ENCODE results near the gene FRY.

Gene FRY

DNA sequence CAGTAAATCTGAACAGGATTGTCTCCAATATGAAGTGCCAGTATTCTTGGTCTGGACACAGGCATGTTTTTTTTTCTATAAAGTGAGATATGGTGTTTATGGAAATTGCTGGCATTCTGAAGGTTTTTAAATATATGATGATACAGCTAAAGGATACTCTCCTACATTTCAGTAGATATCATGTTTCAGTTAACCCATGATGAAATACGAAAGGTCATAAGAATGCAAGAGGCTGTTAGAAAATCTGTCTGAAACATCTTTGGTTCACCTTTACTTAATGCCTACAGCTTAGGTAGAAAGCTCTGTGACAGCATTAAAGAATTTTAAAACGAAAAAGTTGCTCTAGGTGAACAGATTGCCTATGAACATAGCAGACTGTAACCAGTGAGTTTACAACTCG, 9.1 kb downstream of the FRY start:
- CTCF ChIA-PET = no interaction called here
- H3K27ac ChIP-seq = no peak overlapping the region
- TF ChIP-seq, protein P1, sequence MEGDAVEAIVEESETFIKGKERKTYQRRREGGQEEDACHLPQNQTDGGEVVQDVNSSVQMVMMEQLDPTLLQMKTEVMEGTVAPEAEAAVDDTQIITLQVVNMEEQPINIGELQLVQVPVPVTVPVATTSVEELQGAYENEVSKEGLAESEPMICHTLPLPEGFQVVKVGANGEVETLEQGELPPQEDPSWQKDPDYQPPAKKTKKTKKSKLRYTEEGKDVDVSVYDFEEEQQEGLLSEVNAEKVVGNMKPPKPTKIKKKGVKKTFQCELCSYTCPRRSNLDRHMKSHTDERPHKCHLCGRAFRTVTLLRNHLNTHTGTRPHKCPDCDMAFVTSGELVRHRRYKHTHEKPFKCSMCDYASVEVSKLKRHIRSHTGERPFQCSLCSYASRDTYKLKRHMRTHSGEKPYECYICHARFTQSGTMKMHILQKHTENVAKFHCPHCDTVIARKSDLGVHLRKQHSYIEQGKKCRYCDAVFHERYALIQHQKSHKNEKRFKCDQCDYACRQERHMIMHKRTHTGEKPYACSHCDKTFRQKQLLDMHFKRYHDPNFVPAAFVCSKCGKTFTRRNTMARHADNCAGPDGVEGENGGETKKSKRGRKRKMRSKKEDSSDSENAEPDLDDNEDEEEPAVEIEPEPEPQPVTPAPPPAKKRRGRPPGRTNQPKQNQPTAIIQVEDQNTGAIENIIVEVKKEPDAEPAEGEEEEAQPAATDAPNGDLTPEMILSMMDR (conservative IDR thresholded peaks at IDR 0.05; ENCODE audit: low read depth) = no peak
- no peak for DNase-seq (ENCODE audit: low spot score)
- POLR2A ChIA-PET (ENCODE audit: low non-redundant PET) = no interaction called here

DNA sequence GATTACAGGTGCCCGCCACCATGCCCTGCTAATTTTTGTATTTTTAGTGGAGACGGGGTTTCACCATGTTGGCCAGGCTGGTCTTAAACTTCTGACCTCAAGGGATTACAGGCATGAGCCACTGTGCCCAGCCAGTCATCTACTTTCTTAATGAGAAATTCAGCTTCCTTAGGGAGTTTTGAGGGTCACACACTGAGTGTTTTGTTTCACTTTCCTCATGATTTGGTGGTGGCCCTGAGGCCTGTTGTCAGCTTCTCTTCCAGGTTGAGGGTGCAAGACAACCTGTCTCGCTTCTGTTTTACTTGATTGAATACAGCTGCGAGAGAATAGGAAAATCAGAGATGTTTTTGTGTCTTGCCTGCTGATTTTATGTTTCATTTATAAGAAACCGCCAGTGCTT, 9.9 kb downstream of the FRY start:
- DNase-seq (ENCODE audit: low spot score) = no peak
- TF ChIP-seq, protein P1 (conservative IDR thresholded peaks at IDR 0.05; ENCODE audit: low read depth) = no peak
- CTCF ChIA-PET = no interaction called here
- no peak overlapping the region for H3K27ac ChIP-seq
- POLR2A ChIA-PET (ENCODE audit: low non-redundant PET) = no interaction called here

DNA sequence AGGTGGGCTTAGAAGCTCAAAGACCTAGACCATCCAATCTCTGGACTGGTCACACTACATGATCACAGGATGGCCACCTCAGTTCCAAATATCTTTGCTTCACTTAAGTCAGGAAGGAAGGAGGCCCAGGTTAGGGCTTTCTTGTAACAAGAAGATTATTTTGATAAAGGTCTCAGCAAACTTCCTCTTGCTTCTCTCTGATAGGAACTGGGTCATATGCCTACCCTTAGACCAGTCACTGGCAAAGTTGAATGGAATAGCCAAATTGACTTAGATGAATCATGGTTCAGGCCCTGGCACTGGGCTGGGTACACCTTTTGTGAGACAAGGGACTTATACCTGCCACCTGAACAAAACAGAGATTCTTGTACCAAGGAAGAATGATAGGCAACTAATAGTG, 11.0 kb downstream of the FRY start:
- no peak for DNase-seq (ENCODE audit: low spot score)
- CTCF ChIA-PET = no interaction called here
- no peak overlapping the region for H3K27ac ChIP-seq
- TF ChIP-seq, protein P1 (conservative IDR thresholded peaks at IDR 0.05; ENCODE audit: low read depth) = no peak
- POLR2A ChIA-PET (ENCODE audit: low non-redundant PET) = no interaction called here

DNA sequence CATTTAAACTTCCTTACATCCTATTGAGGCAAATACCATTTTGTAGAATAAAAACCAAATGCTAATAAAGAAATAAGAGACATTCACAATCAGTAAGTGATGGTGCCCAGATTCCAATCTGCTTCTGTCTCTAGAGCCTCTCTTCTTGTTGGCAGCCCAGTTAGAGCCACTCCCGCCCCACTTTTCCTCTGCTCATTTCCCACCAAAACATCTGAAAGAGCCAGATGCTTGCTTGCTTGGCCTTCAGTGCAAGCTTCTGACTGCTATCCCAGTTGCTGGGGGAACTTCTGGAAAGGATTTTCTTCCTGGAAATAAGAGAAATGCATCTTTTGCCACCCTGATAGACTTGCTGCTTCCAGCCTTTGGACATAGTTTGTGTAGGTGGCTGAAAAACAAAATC, 12.9 kb downstream of the FRY start:
- TF ChIP-seq, protein P1 (conservative IDR thresholded peaks at IDR 0.05; ENCODE audit: low read depth) = no peak
- DNase-seq (ENCODE audit: low spot score) = no peak
- POLR2A ChIA-PET (ENCODE audit: low non-redundant PET) = no interaction called here
- CTCF ChIA-PET = no interaction called here
- H3K27ac ChIP-seq = no peak overlapping the region

DNA sequence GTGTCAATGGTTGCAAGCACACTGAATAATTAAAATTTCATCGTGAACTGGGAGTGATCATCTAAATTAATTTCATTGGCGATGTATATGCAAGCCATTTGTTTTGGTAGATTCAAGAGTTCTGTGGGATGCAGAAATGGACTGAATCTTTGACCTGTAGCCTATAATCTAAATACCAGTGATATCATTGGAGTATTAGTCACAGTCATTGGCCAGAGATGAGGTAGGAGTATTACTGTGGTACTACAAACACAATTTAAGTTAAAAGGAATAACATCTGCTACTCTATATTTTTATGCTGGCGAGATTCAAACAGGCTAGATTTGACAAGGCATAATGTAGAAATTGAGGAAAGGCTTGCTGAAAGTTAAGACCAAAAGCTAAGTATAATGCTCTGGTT, 14.0 kb downstream of the FRY start:
- ChIA-PET POLR2A (ENCODE audit: low non-redundant PET) (no interaction called here), CTCF (no interaction called here)
- DNase-seq (ENCODE audit: low spot score) = no peak
- TF ChIP-seq, protein P1 (conservative IDR thresholded peaks at IDR 0.05; ENCODE audit: low read depth) = no peak
- H3K27ac ChIP-seq = no peak overlapping the region

DNA sequence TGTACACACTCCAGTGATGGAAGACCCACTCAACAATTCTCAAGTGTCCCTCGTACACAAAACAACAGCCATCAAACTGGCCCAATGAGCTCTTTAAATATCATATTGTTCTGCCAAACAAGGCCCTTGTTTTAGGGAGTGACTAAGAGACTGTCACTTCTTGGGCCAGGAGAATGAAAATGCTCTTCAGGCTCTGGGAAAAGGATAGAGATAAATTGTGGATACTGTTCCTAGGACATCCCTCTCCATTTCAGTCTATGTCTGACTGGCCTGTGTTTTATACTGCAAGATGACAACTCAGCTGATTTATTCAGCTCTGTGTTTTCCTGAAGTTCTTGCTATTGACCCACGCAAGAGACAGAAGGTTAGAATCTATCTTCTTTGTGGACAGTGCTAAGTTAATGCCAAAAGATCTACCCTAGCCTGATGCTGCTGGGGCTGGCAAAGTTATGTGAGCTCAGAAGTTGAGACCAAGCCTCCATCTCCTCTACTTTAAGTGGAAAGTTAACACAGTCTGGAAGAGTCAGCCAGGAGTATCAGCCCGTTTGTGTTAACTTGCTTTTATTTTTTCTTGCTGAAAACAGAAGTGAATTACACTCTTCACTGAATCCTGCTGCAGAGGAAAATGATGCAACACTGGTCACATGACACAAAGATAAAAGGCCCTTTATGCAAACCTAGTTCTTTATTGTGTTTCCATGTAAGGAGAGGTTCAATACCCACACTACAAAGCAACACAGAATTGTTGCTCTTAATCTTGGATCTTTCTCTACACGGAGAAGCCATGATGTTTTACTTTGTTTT, 14.6 kb downstream of the FRY start:
- DNase-seq (ENCODE audit: low spot score) = no peak
- H3K27ac ChIP-seq = no peak overlapping the region
- TF ChIP-seq, protein P1 (conservative IDR thresholded peaks at IDR 0.05; ENCODE audit: low read depth) = no peak
- CTCF ChIA-PET = interaction anchor here (0.7 kb wide), 1 partner anchor 132 kb away, joined by 3 read pairs; no protein-coding TSS in a partner anchor
- POLR2A ChIA-PET (ENCODE audit: low non-redundant PET) = no interaction called here

Measured in RWPE1 (cell line).